Dermis microvascular lymphatic vessel endothelial cell (primary cell): ENCODE results near the gene KRT25. TPM values are rescaled to one million over a fixed set of nuclear protein-coding genes. Genes with fewer than 3 reads are reported as not detected.
A peak's percentile ranks its signal among the peaks of the same experiment; 100 is the strongest.
"Not testable (repeated sequence)": the region's sequence is repeated elsewhere in the genome, so short reads cannot be mapped to it uniquely, and the experiment has no call there.

Source experiments
- DNase-seq, 2 donors: peaks; one replicate each; pipeline versions ENCODE4 v3.0.0 to v3.0.0-alpha.2; 2010; ENCODE audit warnings: low read depth in 2 of 2
- total RNA-seq: library from RNA; depleted of rRNA; stranded (reverse); fragments of >200 nt; gene quantifications from 2 replicates; pipeline ENCODE4 v1.2.1, GENCODE V29; 2014

Gene KRT25
- total RNA-seq, 1 donor from 2014 or later, result not detected

DNA sequence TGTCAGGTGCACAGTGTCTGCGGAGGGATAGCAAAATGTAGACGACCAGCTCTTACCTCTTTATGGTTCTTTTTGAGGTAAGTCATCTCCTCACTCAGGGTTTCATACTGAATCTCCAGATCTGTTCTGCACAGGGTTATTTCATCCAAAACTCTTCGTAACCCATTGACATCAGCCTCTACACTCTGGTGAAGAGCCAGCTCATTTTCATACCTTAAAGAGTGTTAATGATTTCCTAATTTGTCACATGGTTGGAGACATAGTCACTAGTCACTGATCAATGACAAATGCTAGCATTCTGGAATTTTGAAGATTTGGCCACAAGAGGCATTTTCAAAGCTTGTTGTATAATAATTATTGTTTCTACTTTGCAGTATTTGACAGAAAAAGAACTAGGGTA, 1.3 kb downstream of the KRT25 start:
- DNase-seq, result no peak

GRCh38 chr17:40751065-40751464, 4.1 kb downstream of the KRT25 start:
- DNase-seq, result no peak

DNA sequence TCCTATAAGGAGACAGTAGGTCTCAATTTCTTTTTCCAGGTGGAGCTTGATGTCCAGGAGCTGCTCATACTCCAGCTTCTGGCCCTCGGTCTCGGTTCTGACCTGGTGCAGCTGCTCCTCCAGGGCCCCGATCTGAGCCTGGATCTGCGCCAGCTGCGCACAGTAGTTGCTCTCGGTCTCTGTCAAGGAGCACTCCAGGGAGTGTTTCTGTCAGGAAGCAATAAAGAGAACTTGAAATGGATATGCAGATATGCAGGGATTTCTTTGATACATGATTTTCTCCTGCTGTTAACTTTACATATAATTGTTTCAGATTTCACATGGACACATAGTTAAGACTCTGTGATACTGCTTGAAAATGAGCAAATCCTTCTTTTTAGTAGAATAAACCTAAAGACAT, 4.7 kb downstream of the KRT25 start:
- DNase-seq, result no peak

- DNase-seq, result not testable (repeated sequence)
Measured at GRCh38 chr17:40748666-40749065, 6.5 kb downstream of the KRT25 start.

DNA sequence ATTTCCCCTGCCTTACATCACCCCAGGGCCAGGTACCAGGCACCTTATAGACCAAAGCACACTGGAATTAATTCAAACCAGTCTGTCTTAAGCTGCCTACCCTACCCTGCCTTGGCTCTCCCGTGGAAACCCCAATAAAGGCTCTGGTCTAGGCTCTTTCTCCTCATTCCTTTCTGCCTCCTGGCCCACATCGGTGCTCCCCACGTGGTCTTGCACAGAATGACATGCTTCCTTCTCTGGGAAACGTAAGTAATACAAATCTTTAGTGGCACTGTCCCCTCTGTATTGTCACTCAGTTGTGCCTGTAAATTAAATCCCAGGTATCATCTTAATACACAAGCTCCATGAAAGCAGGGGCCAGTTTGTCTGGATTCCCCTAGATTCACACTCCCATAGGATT, 16.6 kb downstream of the KRT25 start:
- no peak for DNase-seq

- DNase-seq, result no peak
Measured at GRCh38 chr17:40735016-40735415, 20.1 kb downstream of the KRT25 start.

- no peak for DNase-seq
Measured at GRCh38 chr17:40734018-40734417, 21.1 kb downstream of the KRT25 start.

DNA sequence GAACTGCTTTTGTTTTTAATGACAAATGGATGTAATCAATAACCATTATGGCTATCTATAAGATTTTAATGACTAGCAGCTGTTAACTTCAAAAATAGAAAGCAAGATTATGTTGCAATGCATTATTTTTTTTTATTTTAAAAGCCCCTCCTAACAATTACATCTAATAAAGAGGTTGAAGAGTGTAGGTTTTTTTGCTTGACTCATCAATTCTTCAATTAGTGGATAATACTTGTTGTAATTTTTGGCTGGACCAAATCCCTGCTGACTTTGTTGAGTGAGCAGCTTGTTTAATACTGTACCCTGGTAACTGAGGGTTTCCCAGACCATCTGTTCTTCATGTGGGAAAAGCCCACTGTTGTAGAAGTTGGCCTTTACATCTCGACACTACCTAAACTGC, 24.2 kb downstream of the KRT25 start:
- no peak for DNase-seq

- no peak for DNase-seq
Measured at GRCh38 chr17:40727447-40728231, 27.5 kb downstream of the KRT25 start.

DNA sequence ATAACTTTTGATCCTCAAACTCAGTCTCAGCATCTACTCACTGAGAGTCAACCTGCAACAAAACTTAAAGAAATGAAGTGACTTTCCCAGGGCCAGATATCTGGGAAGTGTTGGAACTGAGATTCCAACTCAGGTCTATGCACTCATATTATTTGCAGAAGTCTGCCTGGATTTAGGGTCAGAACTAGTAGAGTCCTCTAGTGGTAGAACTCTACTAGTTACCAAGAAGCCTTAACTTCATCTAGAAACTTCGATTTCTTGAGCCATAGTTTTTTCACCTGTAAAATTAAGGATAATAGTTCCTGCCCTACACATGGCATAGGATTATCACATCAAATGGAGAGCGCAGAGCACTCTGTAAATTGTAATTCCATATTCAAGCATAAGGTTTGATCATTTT, 28.2 kb downstream of the KRT25 start:
- peak in 1 of 2 donors; percentile 28 for DNase-seq

- no peak for DNase-seq
Measured at GRCh38 chr17:40724656-40725055, 30.5 kb downstream of the KRT25 start.

DNA sequence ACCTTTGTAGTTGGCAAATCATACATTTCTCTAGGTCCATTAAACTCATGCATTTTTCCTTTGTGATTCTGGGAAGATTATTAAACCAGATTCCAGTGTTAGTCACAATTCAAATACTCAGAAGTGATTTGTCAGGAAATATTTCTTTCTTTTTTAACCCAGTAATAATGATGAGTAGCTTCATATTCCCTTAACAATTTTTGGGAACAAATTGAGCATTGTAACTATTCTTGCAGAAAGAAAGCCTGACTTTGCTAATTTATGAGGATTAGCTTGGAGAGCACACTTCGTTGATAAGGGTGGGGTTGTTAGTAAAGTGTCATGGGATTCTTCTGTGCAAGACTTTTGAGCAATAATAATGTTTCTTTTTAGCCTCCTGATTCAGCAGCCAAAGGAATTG, 32.9 kb downstream of the KRT25 start:
- DNase-seq, result no peak

GRCh38 chr17:40720899-40721298, 34.2 kb downstream of the KRT25 start:
- no peak for DNase-seq

DNA sequence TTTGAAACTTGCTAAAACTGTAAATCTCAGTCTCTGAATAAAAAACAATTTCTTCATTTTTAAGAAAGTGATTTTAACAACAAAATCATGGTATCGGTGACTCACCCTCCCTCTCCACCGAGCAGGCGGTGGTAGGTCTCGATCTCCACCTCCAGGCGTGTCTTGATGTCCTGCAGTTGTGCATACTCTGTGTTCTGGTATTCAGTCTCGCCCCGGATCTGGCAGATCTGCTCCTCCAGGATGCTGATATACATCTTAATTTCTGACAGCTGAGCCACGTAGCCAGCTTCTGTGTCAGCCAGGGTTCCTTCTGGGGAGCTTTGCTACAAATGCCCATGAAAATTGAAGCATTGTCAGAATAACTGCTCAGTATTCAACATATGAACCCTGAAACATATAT, 36.2 kb downstream of the KRT25 start:
- no peak for DNase-seq

GRCh38 chr17:40717776-40718175, 37.4 kb downstream of the KRT25 start:
- no peak for DNase-seq

DNA sequence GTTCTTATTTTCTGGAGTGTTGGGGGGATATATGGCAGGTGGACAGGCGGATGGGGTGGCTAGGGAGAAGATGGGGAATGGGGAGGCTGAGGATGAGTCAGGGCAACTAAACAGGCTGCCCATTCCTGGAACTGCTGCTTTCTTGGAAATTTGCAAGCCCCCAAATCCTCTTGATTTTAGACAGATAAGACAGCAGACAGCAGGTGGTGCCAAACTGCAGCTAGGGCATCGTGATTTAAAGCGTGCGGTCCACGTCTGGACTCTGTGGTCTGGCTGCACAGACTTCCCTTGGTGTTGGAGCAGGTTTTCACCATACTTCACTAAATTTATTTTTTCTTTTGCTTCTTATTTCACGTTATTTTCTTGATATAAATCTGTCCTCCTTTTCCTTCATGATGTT, 40.7 kb downstream of the KRT25 start:
- no peak for DNase-seq

- DNase-seq, result peak; percentile 94 to 97
Measured at GRCh38 chr17:40707745-40708144, 47.4 kb downstream of the KRT25 start.

GRCh38 chr17:40705584-40705983, 49.5 kb downstream of the KRT25 start:
- DNase-seq, result no peak

- no peak for DNase-seq
Measured at GRCh38 chr17:40703652-40704051, 51.5 kb downstream of the KRT25 start, which contains the start of gene KRT24. KRT24 (minus strand) TSS chr17:40703752; CDS start chr17:40703693, 59 bp downstream.

- no peak for DNase-seq
Measured at GRCh38 chr17:40702271-40702670, 52.9 kb downstream of the KRT25 start.

- no peak for DNase-seq
Measured at GRCh38 chr17:40699853-40700252, 55.3 kb downstream of the KRT25 start.

GRCh38 chr17:40699371-40699770, 55.8 kb downstream of the KRT25 start:
- no peak for DNase-seq
